Hepatocyte (in vitro differentiated cells): ENCODE measurements around the gene SAMD3.

Experiments
- CTCF ChIP-seq: fragments of 200-600 bp; sonication (generic); IDR thresholded peaks from 2 replicates; pipeline ENCODE4 v1.5.1; 2016; ENCODE audit warnings: antibody characterized with exemption, mild to moderate bottlenecking; ENCODE audit not compliant: poor library complexity
- EZH2 ChIP-seq: fragments of 200-600 bp; sonication (generic); IDR thresholded peaks from 2 replicates; pipeline ENCODE4 v1.6.1; 2016; ENCODE audit warnings: antibody characterized with exemption, mild to moderate bottlenecking, borderline replicate concordance
- EZH2phosphoT487 ChIP-seq: fragments of 200-600 bp; sonication (generic); IDR thresholded peaks from one replicate; pipeline ENCODE4 v1.6.1; 2018; ENCODE audit warnings: antibody characterized with exemption, mild to moderate bottlenecking, low read depth, moderate library complexity; ENCODE audit not compliant: unreplicated experiment, severe bottlenecking

DNA sequence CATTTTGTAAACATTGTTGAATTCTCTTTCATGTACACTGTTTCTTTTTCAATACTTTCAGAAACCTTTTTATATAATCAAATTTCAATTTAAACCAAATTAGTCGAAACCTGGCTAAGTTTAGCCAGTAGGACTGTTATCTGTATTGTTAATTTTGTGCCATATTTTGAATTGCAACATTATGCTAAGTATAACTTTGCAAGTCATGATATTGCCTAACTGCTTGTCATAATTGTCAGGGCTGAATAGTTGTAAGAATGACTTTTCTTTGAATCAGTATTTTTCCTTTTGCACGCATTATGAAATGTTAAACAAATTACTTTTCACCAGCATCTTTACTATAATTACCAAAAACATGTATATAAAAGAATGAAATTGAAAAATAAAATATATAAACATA is 82.7 kb downstream of the SAMD3 start:
- TF ChIP-seq CTCF (no peak), EZH2phosphoT487 (no peak), EZH2 (no peak)
